Coronary artery (tissue), 2 donors: ENCODE data around the gene PIK3C2G.

Experiments used
- DNase-seq: peaks from one replicate; pipeline ENCODE4 v3.0.0-alpha.2; 2017; ENCODE audit warnings: low spot score
- H3K27ac ChIP-seq, 2 donors: fragments of 200-600 bp; sonication (generic); one replicate each; pipeline ENCODE4 v1.5.1; 2016 to 2019
- H3K4me3 ChIP-seq: fragments of 200-600 bp; sonication (generic); 2 replicates; pipeline ENCODE4 v1.5.1; 2016; ENCODE audit warnings: mild to moderate bottlenecking, moderate library complexity
- CTCF ChIP-seq: fragments of 200-600 bp; sonication (generic); IDR thresholded peaks from one replicate; pipeline ENCODE4 v1.5.1; 2019; ENCODE audit warnings: antibody characterized with exemption

PIK3C2G gene

DNA sequence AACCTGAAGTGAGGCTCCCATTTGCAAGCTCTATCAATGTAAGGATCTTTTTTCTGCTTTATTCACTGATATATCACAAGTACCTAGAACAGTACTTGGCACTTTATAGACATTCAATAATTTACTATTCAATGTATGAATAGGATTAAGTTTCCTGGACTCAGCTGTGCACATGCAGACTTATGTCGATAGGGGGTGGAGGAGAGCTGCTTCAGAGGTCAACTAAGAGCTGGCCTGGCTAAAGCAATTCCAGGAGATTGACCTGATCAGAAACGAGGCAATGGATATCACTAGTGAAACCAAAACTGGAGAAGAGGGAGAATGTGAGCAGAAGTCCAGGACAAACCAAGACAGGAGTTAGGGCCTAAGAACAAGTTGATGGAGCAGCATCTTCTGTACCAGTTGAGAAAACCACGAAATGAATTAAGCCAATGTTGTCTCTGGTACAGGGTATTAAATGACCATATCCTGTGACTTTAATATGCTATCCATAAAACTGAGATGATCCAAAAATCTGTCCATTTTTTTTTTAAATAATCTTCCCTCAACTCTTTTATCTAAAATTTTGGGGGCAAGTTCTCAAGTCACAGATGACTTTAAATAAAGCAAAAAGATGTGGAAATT is 169.2 kb downstream of the PIK3C2G start:
- no peak for DNase-seq
- Histone ChIP-seq H3K27ac (no peak overlapping the region), H3K4me3 (no peak overlapping the region)
- peak; percentile 49 for TF ChIP-seq CTCF

DNA sequence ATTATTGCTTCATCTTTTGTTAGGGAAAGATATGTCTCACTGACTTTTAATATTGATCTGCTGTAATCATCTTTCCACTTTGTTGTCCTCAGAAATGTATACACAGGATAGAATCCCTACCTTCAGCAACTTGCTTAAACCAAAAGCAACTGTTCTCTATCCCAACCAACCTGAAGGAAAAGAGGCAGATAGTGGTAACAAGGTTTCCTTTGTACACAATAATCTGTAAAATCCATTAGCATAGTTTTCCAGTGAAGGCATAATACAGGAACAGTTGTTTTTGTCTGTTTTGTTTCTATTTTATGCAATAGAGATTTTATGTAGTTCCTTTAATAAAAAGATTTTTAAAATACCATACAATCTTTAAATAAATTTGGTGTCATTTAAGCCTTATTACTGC is 170.5 kb downstream of the PIK3C2G start:
- DNase-seq, result no peak
- Histone ChIP-seq H3K27ac (no peak overlapping the region), H3K4me3 (no peak overlapping the region)
- no peak for TF ChIP-seq CTCF

DNA sequence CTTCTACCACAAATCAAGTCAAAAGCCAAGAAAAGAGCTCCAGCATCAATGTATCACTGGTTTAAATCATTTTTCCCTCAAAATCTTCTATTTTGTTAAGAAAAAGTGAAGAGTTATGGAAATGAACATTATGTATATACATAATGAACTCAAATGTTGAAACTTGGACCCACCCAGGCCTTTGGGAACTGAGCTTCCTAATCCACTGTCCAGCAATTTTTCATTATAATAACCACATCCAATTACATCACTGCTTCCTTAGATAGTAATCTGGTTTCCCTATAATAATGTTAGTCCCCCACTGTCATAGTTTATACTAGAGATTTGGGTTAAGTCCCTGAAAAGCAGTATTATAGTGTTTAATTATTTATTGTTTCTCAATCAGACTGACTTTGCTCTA is 170.9 kb downstream of the PIK3C2G start:
- Histone ChIP-seq H3K27ac (no peak overlapping the region), H3K4me3 (no peak overlapping the region)
- no peak for TF ChIP-seq CTCF
- DNase-seq, result no peak

DNA sequence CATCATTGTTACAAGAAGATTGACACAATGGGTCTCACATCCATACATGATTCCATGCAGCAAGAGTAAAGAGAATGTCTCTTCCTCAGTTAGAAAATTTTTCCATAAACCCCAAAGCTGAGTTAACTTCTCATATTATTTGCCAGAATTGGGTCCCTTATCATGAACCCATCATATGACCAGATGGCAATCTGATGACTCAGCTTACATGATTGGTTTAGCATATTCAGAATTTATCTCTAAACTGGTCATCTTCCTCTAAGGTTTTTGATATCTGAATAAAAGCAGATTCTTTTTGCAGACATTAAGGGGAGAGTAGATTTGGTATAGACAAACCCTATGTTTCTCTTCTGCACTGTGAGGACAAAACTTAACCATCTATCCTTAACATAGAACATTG is 174.9 kb downstream of the PIK3C2G start:
- no peak overlapping the region for H3K27ac ChIP-seq
- H3K4me3 ChIP-seq, result no peak overlapping the region
- no peak for TF ChIP-seq CTCF
- no peak for DNase-seq

GRCh38 chr12:18439541-18439940 is 178.2 kb downstream of the PIK3C2G start:
- DNase-seq, result no peak
- Histone ChIP-seq H3K27ac (no peak overlapping the region), H3K4me3 (no peak overlapping the region)
- no peak for TF ChIP-seq CTCF

DNA sequence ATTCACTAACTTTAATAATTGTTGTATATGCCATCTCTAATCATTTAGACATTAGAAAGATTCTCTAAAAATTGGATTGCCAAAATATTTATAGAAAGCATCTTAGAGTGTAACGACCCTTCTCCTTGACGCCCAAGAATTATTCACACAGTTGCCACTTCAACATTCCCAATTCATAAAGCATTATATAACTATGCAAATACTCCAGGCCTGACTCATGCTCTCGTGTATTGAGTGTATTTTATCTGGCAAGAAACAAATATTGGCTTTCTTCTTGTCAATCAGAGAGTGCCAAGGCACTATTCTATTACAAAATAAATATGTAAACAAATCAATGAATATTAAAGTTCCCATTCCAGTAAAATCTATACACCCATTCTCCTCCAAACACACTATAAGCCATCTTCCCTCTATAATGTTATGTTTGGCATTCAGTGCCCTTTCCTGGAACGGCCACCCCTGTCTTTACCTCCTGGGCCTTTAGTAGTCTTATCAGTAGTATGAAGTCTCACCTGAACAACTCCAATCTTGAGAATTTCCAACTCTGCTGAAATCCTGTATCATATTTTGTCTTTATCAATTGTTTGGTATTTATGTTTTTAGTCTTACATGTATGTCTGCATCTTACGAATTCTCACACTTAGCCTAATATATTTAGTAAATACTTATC is 182.6 kb downstream of the PIK3C2G start:
- no peak for TF ChIP-seq CTCF
- Histone ChIP-seq H3K27ac (no peak overlapping the region), H3K4me3 (no peak overlapping the region)
- no peak for DNase-seq

DNA sequence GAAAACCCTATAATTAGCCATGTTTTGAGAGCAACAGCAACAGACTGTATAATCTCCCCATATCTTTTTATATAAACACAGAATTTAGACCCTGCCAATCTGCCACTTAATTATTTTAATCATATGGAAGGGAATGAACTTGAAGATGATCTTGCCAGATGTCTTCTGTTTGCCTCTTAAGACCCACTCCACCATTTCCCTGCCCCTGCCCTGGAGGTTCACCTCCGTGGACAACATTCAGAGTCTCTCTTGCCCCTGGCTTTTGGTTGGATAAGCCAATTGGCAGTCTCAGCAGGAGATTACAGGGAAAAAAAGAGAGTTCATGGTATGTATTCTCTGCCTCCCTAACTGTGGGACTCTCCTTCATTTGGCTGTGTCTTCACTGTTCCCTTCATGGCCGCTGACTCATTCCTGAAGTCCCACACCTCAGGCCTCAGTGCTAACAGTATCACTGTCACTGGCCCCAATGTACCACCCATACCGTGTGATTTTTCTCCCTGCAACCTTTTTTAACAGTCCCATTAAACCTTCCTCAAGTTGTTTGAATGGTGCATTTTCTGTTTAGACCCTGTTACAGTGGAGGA is 184.8 kb downstream of the PIK3C2G start:
- H3K4me3 ChIP-seq, result no peak overlapping the region
- DNase-seq, result no peak
- TF ChIP-seq CTCF, result no peak
- no peak overlapping the region for H3K27ac ChIP-seq
